ENCODE data around the gene ANGPT4. TPM values are rescaled to one million over a fixed set of nuclear protein-coding genes. Genes with fewer than 3 reads are reported as not detected.

ANGPT4 gene
- total RNA-seq, 1 donor from 2014 or later, result 0.05 TPM

DNA sequence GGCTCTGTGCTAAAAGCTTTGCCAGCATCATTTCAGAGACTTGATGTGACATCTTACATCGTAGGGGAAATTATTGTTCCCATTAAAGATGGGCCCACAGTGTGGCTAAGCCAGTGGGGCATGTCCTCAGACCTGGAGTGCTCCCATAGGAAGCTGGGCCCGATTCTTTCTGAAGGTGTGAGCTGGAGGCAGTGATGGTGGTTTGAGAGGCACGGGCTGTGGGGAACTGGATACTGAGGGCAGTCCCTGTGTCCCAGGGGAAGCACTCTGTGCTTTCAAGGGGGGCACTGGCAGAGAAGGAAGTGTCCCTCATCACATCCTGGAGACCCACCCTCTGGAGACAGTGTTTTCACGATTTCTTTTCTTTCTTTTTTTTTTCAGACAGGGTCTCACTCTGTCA lies 91.2 kb downstream of the ANGPT4 start:
- Histone ChIP-seq H3K36me3 (ENCODE audit: insufficient read depth, low read length) (no peaks in the 10 kb centered on the region), H4K20me1 (ENCODE audit: insufficient read depth, low read length) (no peaks in the 10 kb centered on the region), H3K4me1 (ENCODE audit: insufficient read depth, low read length) (no peaks in the 10 kb centered on the region), H3K27me3 (ENCODE audit: insufficient read depth, low read length) (no peaks in the 10 kb centered on the region), H3K79me2 (ENCODE audit: insufficient read depth, low read length) (no peaks in the 10 kb centered on the region), H3K9ac (ENCODE audit: low read length) (no peak overlapping the region), H3K4me2 (ENCODE audit: low read length) (no peak overlapping the region), H2AFZ (ENCODE audit: low read depth, low read length) (no peak overlapping the region), H3K4me3 (ENCODE audit: insufficient read depth, low read depth, low read length) (no peak overlapping the region), H3K9me3 (ENCODE audit: insufficient read depth, low read depth, low read length) (no peaks in the 10 kb centered on the region), H3K27ac (ENCODE audit: low read depth, low read length) (no peak overlapping the region)
- H3K27me3 Mint-ChIP-seq (ENCODE audit: low read depth, unreplicated experiment), result peaks cover 24% of the 10 kb centered on the region
- TF ChIP-seq, protein P1, sequence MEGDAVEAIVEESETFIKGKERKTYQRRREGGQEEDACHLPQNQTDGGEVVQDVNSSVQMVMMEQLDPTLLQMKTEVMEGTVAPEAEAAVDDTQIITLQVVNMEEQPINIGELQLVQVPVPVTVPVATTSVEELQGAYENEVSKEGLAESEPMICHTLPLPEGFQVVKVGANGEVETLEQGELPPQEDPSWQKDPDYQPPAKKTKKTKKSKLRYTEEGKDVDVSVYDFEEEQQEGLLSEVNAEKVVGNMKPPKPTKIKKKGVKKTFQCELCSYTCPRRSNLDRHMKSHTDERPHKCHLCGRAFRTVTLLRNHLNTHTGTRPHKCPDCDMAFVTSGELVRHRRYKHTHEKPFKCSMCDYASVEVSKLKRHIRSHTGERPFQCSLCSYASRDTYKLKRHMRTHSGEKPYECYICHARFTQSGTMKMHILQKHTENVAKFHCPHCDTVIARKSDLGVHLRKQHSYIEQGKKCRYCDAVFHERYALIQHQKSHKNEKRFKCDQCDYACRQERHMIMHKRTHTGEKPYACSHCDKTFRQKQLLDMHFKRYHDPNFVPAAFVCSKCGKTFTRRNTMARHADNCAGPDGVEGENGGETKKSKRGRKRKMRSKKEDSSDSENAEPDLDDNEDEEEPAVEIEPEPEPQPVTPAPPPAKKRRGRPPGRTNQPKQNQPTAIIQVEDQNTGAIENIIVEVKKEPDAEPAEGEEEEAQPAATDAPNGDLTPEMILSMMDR (IDR thresholded peaks at IDR 0.05; ENCODE audit: insufficient read depth, low read depth, low read length), result no peak
- TF ChIP-seq EZH2 (IDR thresholded peaks at IDR 0.05; ENCODE audit: insufficient read depth, low read length), result no peak
- peaks cover 5% of the 10 kb centered on the region for H3K9me3 Mint-ChIP-seq (ENCODE audit: unreplicated experiment)
- H3K4me1 Mint-ChIP-seq (ENCODE audit: low read depth, unreplicated experiment), result peaks cover 2% of the 10 kb centered on the region
- H3K27ac Mint-ChIP-seq (ENCODE audit: unreplicated experiment), result no peak overlapping the region
- no peak overlapping the region for H3K4me3 Mint-ChIP-seq (ENCODE audit: unreplicated experiment)
- FAIRE-seq, result no peak
- H3K36me3 Mint-ChIP-seq (ENCODE audit: low read depth, unreplicated experiment), result no peaks in the 10 kb centered on the region
- no peak for DNase-seq (ENCODE audit: low read depth)

- Mint-ChIP-seq H3K9me3 (ENCODE audit: unreplicated experiment) (peaks cover 8% of the 10 kb centered on the region), H3K4me1 (ENCODE audit: low read depth, unreplicated experiment) (peaks cover 2% of the 10 kb centered on the region), H3K36me3 (ENCODE audit: low read depth, unreplicated experiment) (no peaks in the 10 kb centered on the region), H3K27me3 (ENCODE audit: low read depth, unreplicated experiment) (peaks cover 28% of the 10 kb centered on the region), H3K4me3 (ENCODE audit: unreplicated experiment) (no peak overlapping the region), H3K27ac (ENCODE audit: unreplicated experiment) (no peak overlapping the region)
- Histone ChIP-seq H3K4me2 (ENCODE audit: low read length) (no peak overlapping the region), H3K9me3 (ENCODE audit: insufficient read depth, low read depth, low read length) (no peaks in the 10 kb centered on the region), H3K4me1 (ENCODE audit: insufficient read depth, low read length) (no peaks in the 10 kb centered on the region), H3K79me2 (ENCODE audit: insufficient read depth, low read length) (no peaks in the 10 kb centered on the region), H3K27me3 (ENCODE audit: insufficient read depth, low read length) (no peaks in the 10 kb centered on the region), H3K36me3 (ENCODE audit: insufficient read depth, low read length) (no peaks in the 10 kb centered on the region), H3K4me3 (ENCODE audit: insufficient read depth, low read depth, low read length) (no peak overlapping the region), H3K9ac (ENCODE audit: low read length) (no peak overlapping the region), H3K27ac (ENCODE audit: low read depth, low read length) (no peak overlapping the region), H2AFZ (ENCODE audit: low read depth, low read length) (no peak overlapping the region), H4K20me1 (ENCODE audit: insufficient read depth, low read length) (no peaks in the 10 kb centered on the region)
- TF ChIP-seq EZH2 (IDR thresholded peaks at IDR 0.05; ENCODE audit: insufficient read depth, low read length), result no peak
- TF ChIP-seq, protein P1 (IDR thresholded peaks at IDR 0.05; ENCODE audit: insufficient read depth, low read depth, low read length), result no peak
- DNase-seq (ENCODE audit: low read depth) (no peak), FAIRE-seq (no peak)
Observed at GRCh38 chr20:824490-824889, 91.6 kb downstream of the ANGPT4 start.

GRCh38 chr20:823574-823902 lies 92.6 kb downstream of the ANGPT4 start:
- Mint-ChIP-seq H3K27me3 (ENCODE audit: low read depth, unreplicated experiment) (peaks cover 27% of the 10 kb centered on the region), H3K36me3 (ENCODE audit: low read depth, unreplicated experiment) (no peaks in the 10 kb centered on the region), H3K4me3 (ENCODE audit: unreplicated experiment) (no peak overlapping the region), H3K4me1 (ENCODE audit: low read depth, unreplicated experiment) (peaks cover 2% of the 10 kb centered on the region), H3K27ac (ENCODE audit: unreplicated experiment) (no peak overlapping the region), H3K9me3 (ENCODE audit: unreplicated experiment) (peaks cover 9% of the 10 kb centered on the region)
- Histone ChIP-seq H3K9me3 (ENCODE audit: insufficient read depth, low read depth, low read length) (no peaks in the 10 kb centered on the region), H3K27me3 (ENCODE audit: insufficient read depth, low read length) (no peaks in the 10 kb centered on the region), H3K9ac (ENCODE audit: low read length) (no peak overlapping the region), H4K20me1 (ENCODE audit: insufficient read depth, low read length) (no peaks in the 10 kb centered on the region), H3K36me3 (ENCODE audit: insufficient read depth, low read length) (no peaks in the 10 kb centered on the region), H3K4me1 (ENCODE audit: insufficient read depth, low read length) (no peaks in the 10 kb centered on the region), H3K4me2 (ENCODE audit: low read length) (no peak overlapping the region), H3K79me2 (ENCODE audit: insufficient read depth, low read length) (no peaks in the 10 kb centered on the region), H3K27ac (ENCODE audit: low read depth, low read length) (no peak overlapping the region), H2AFZ (ENCODE audit: low read depth, low read length) (no peak overlapping the region), H3K4me3 (ENCODE audit: insufficient read depth, low read depth, low read length) (no peak overlapping the region)
- TF ChIP-seq EZH2 (IDR thresholded peaks at IDR 0.05; ENCODE audit: insufficient read depth, low read length), result no peak
- TF ChIP-seq, protein P1 (IDR thresholded peaks at IDR 0.05; ENCODE audit: insufficient read depth, low read depth, low read length), result no peak
- FAIRE-seq, result no peak
- no peak for DNase-seq (ENCODE audit: low read depth)

Measured in astrocyte (in vitro differentiated cells and primary cell).